ENCODE measurements around the gene PITHD1.

The PITHD1 gene

GRCh38 chr1:23790696-23791515 lies 12.7 kb downstream of the PITHD1 start, which contains the start of gene LYPLA2:
Gene LYPLA2, plus strand, starts transcription at chr1:23791145. Its CDS starts 1,538 bp downstream, at chr1:23792683.
- WGBS (ENCODE audit: insufficient coverage), result 0% methylated on average over 31 of the region's 47 CpGs
- Histone ChIP-seq H3K9me3 (ENCODE audit: control extremely low read depth in 1 of 5, control insufficient read depth in 4 of 5, insufficient read depth in 2 of 5, low read depth in 1 of 5, low read length in 4 of 5) (no peaks in the 10 kb centered on the region), H3K4me3 (ENCODE audit: control insufficient read depth in 1 of 7, extremely low read depth in 1 of 7, insufficient read depth in 4 of 7, low read depth in 2 of 7, low read length in 6 of 7) (peak within 1 kb of the TSS; percentile 73 to 91 (median 80)), H3K4me1 (ENCODE audit: control extremely low read depth in 1 of 4, control insufficient read depth in 4 of 4, insufficient read depth in 4 of 4, low read length in 3 of 4) (peaks cover 4 to 37% (median 33%) of the 10 kb centered on the region in 4 experiments), H3K36me3 (ENCODE audit: control insufficient read depth in 4 of 4, insufficient read depth in 4 of 4, low read length in 3 of 4) (peaks cover 7 to 46% (median 29%) of the 10 kb centered on the region in 4 experiments), H3K27me3 (replicated peaks in 2 of 5; ENCODE audit: control insufficient read depth in 4 of 5, insufficient read depth in 5 of 5, low read length in 4 of 5) (no peaks in the 10 kb centered on the region), H3K27ac (ENCODE audit: insufficient read depth in 1 of 2, low read depth in 1 of 2, low read length in 2 of 2, poor library complexity in 1 of 2, severe bottlenecking in 2 of 2) (peak within 1 kb of the TSS in 1 of 2 experiments; percentile 80)
- CTCF ChIA-PET, result interaction anchor here (0.7 to 2.4 kb wide), 8 partner anchors 11 to 126 kb away, joined by 3 to 7 read pairs (median 4); partner anchors contain the start of genes HMGCL and PITHD1
- DNase-seq, result peak; percentile 77 to 82 (median 79)
- POLR2A ChIA-PET, result interaction anchor here (0.6 to 1.6 kb wide), 3 partner anchors 13 to 190 kb away, joined by 3 to 5 read pairs (median 3); partner anchors contain the start of gene PITHD1

- no peak for DNase-seq
- Histone ChIP-seq H3K9me3 (ENCODE audit: control extremely low read depth in 1 of 5, control insufficient read depth in 4 of 5, insufficient read depth in 2 of 5, low read depth in 1 of 5, low read length in 4 of 5) (no peaks in the 10 kb centered on the region), H3K4me1 (ENCODE audit: control extremely low read depth in 1 of 4, control insufficient read depth in 4 of 4, insufficient read depth in 4 of 4, low read length in 3 of 4) (peaks cover 4 to 37% (median 33%) of the 10 kb centered on the region in 4 experiments), H3K27ac (ENCODE audit: insufficient read depth in 1 of 2, low read depth in 1 of 2, low read length in 2 of 2, poor library complexity in 1 of 2, severe bottlenecking in 2 of 2) (peak overlapping the region in 1 of 2 experiments; percentile 80), H3K27me3 (replicated peaks in 2 of 5; ENCODE audit: control insufficient read depth in 4 of 5, insufficient read depth in 5 of 5, low read length in 4 of 5) (no peaks in the 10 kb centered on the region), H3K36me3 (ENCODE audit: control insufficient read depth in 4 of 4, insufficient read depth in 4 of 4, low read length in 3 of 4) (peaks cover 4 to 46% (median 28%) of the 10 kb centered on the region in 4 experiments), H3K4me3 (ENCODE audit: control insufficient read depth in 1 of 7, extremely low read depth in 1 of 7, insufficient read depth in 4 of 7, low read depth in 2 of 7, low read length in 6 of 7) (peak overlapping the region; percentile 73 to 91 (median 80))
- ChIA-PET CTCF (interaction anchor here (0.7 to 2.4 kb wide), 8 partner anchors 11 to 125 kb away, joined by 3 to 7 read pairs (median 4); partner anchors contain the start of genes HMGCL and PITHD1), POLR2A (interaction anchor here (1.0 to 1.6 kb wide), 2 partner anchors 13 to 189 kb away, joined by 3 to 5 read pairs; partner anchors contain the start of gene PITHD1)
- WGBS (ENCODE audit: insufficient coverage), result 1% methylated on average over 10 of the region's 15 CpGs
These were observed 13.4 kb downstream of the PITHD1 start for GRCh38 chr1:23791516-23792047.

GRCh38 chr1:23792151-23792945 lies 14.1 kb downstream of the PITHD1 start:
- H3K4me1 ChIP-seq (ENCODE audit: control extremely low read depth in 1 of 4, control insufficient read depth in 4 of 4, insufficient read depth in 4 of 4, low read length in 3 of 4), result peaks cover 4 to 37% (median 33%) of the 10 kb centered on the region in 4 experiments
- peak overlapping the region in 5 of 7 experiments; percentile 43 to 89 (median 80) for H3K4me3 ChIP-seq (ENCODE audit: control insufficient read depth in 1 of 7, extremely low read depth in 1 of 7, insufficient read depth in 4 of 7, low read depth in 2 of 7, low read length in 6 of 7)
- H3K36me3 ChIP-seq (ENCODE audit: control insufficient read depth in 4 of 4, insufficient read depth in 4 of 4, low read length in 3 of 4), result peaks cover 1 to 45% (median 28%) of the 10 kb centered on the region in 4 experiments
- 88% methylated on average over 8 of the region's 19 CpGs for WGBS (ENCODE audit: insufficient coverage)
- H3K9me3 ChIP-seq (ENCODE audit: control extremely low read depth in 1 of 5, control insufficient read depth in 4 of 5, insufficient read depth in 2 of 5, low read depth in 1 of 5, low read length in 4 of 5), result no peaks in the 10 kb centered on the region
- no peak for DNase-seq
- ChIA-PET CTCF (interaction anchor here (0.8 to 2.4 kb wide), 7 partner anchors 10 to 32 kb away, joined by 3 to 7 read pairs (median 5); partner anchors contain the start of gene HMGCL), POLR2A (interaction anchor here (1.4 kb wide), 1 partner anchor 14 kb away, joined by 5 read pairs; the partner anchor contains the start of gene PITHD1)
- peak overlapping the region in 1 of 2 experiments; percentile 80 for H3K27ac ChIP-seq (ENCODE audit: insufficient read depth in 1 of 2, low read depth in 1 of 2, low read length in 2 of 2, poor library complexity in 1 of 2, severe bottlenecking in 2 of 2)
- H3K27me3 ChIP-seq (replicated peaks in 2 of 5; ENCODE audit: control insufficient read depth in 4 of 5, insufficient read depth in 5 of 5, low read length in 4 of 5), result no peaks in the 10 kb centered on the region

- CTCF ChIA-PET, result interaction anchor here (0.5 to 2.4 kb wide), 8 partner anchors 9 to 318 kb away, joined by 3 to 7 read pairs (median 4); partner anchors contain the start of gene HMGCL
- Histone ChIP-seq H3K4me3 (ENCODE audit: control insufficient read depth in 1 of 7, extremely low read depth in 1 of 7, insufficient read depth in 4 of 7, low read depth in 2 of 7, low read length in 6 of 7) (peak overlapping the region in 1 of 7 experiments; percentile 4), H3K9me3 (ENCODE audit: control extremely low read depth in 1 of 5, control insufficient read depth in 4 of 5, insufficient read depth in 2 of 5, low read depth in 1 of 5, low read length in 4 of 5) (no peaks in the 10 kb centered on the region), H3K27me3 (replicated peaks in 2 of 5; ENCODE audit: control insufficient read depth in 4 of 5, insufficient read depth in 5 of 5, low read length in 4 of 5) (no peaks in the 10 kb centered on the region), H3K36me3 (ENCODE audit: control insufficient read depth in 4 of 4, insufficient read depth in 4 of 4, low read length in 3 of 4) (peaks cover 0 to 45% (median 28%) of the 10 kb centered on the region in 4 experiments), H3K4me1 (ENCODE audit: control extremely low read depth in 1 of 4, control insufficient read depth in 4 of 4, insufficient read depth in 4 of 4, low read length in 3 of 4) (peaks cover 4 to 37% (median 33%) of the 10 kb centered on the region in 4 experiments), H3K27ac (ENCODE audit: insufficient read depth in 1 of 2, low read depth in 1 of 2, low read length in 2 of 2, poor library complexity in 1 of 2, severe bottlenecking in 2 of 2) (peak overlapping the region in 1 of 2 experiments; percentile 70)
- DNase-seq, result peak; percentile 51 to 80 (median 77)
- 57% methylated on average over 11 of the region's 16 CpGs for WGBS (ENCODE audit: insufficient coverage)
- POLR2A ChIA-PET, result interaction anchor here (1.4 kb wide), 1 partner anchor 15 kb away, joined by 5 read pairs; the partner anchor contains the start of gene PITHD1
These were observed 15.0 kb downstream of the PITHD1 start for GRCh38 chr1:23793018-23793781.

- ChIA-PET CTCF (interaction anchor here (0.5 to 2.8 kb wide), 7 partner anchors 13 to 317 kb away, joined by 3 to 10 read pairs (median 3); no protein-coding TSS in a partner anchor), POLR2A (interaction anchor here (0.6 to 1.4 kb wide), 2 partner anchors 16 to 19 kb away, joined by 5 read pairs; partner anchors contain the start of gene PITHD1)
- Histone ChIP-seq H3K27ac (ENCODE audit: insufficient read depth in 1 of 2, low read depth in 1 of 2, low read length in 2 of 2, poor library complexity in 1 of 2, severe bottlenecking in 2 of 2) (peak overlapping the region in 1 of 2 experiments; percentile 70), H3K4me3 (ENCODE audit: control insufficient read depth in 1 of 7, extremely low read depth in 1 of 7, insufficient read depth in 4 of 7, low read depth in 2 of 7, low read length in 6 of 7) (no peak overlapping the region), H3K27me3 (replicated peaks in 2 of 5; ENCODE audit: control insufficient read depth in 4 of 5, insufficient read depth in 5 of 5, low read length in 4 of 5) (no peaks in the 10 kb centered on the region), H3K4me1 (ENCODE audit: control extremely low read depth in 1 of 4, control insufficient read depth in 4 of 4, insufficient read depth in 4 of 4, low read length in 3 of 4) (peaks cover 4 to 42% (median 36%) of the 10 kb centered on the region in 4 experiments), H3K9me3 (ENCODE audit: control extremely low read depth in 1 of 5, control insufficient read depth in 4 of 5, insufficient read depth in 2 of 5, low read depth in 1 of 5, low read length in 4 of 5) (no peaks in the 10 kb centered on the region), H3K36me3 (ENCODE audit: control insufficient read depth in 4 of 4, insufficient read depth in 4 of 4, low read length in 3 of 4) (peaks cover 0 to 47% (median 27%) of the 10 kb centered on the region in 4 experiments)
- WGBS (ENCODE audit: insufficient coverage), result 92% methylated on average over 13 of the region's 21 CpGs
- DNase-seq, result no peak
These were observed 15.9 kb downstream of the PITHD1 start for GRCh38 chr1:23793861-23794731.

Data from common myeloid progenitor, CD34-positive (primary cell).